GM10266 (cell line): Measurements from ENCODE around the gene TGM6.

Source experiments
- DNase-seq: peaks from one replicate; pipeline ENCODE4 v3.0.0; 2012; ENCODE audit errors: extremely low spot score
- CTCF ChIP-seq: IDR thresholded peaks from 2 replicates; pipeline ENCODE4 v1.5.1; 2012; ENCODE audit warnings: mild to moderate bottlenecking, low read depth; ENCODE audit not compliant: control insufficient read depth, insufficient read depth; ENCODE audit errors: missing control alignments

Gene TGM6

GRCh38 chr20:2470423-2471193 is 89.9 kb downstream of the TGM6 start, which contains the start of gene SNRPB:
Gene SNRPB, minus strand, starts transcription at chr20:2470789. Its CDS starts 99 bp downstream, at chr20:2470690.
- peak; percentile 91 for DNase-seq
- no peak for TF ChIP-seq CTCF

- DNase-seq: no peak
- TF ChIP-seq CTCF: no peak
These were observed 92.8 kb downstream of the TGM6 start for GRCh38 chr20:2473516-2473915.

GRCh38 chr20:2475850-2476741 is 95.4 kb downstream of the TGM6 start:
- no peak for TF ChIP-seq CTCF
- DNase-seq: no peak

GRCh38 chr20:2476742-2477615 is 96.3 kb downstream of the TGM6 start:
- no peak for TF ChIP-seq CTCF
- no peak for DNase-seq

GRCh38 chr20:2480381-2480780 is 99.7 kb downstream of the TGM6 start:
- DNase-seq: no peak
- no peak for TF ChIP-seq CTCF
